K562 (cell line): ENCODE data around the gene PRKCQ. TPM values are rescaled to one million over a fixed set of nuclear protein-coding genes. Genes with fewer than 3 reads are reported as not detected.
A peak's percentile ranks its signal among the peaks of the same experiment; 100 is the strongest.

Experiments used
- CBFA2T2 ChIP-seq: fragments of 450-650 bp; conservative IDR thresholded peaks from 2 replicates; pipeline ENCODE4 v1.6.1; 2017; ENCODE audit warnings: mild to moderate bottlenecking
- DLX4 ChIP-seq: fragments of 250-450 bp; sonication (Bioruptor Pico); IDR thresholded peaks from 2 replicates; pipeline ENCODE4 v1.6.1; 2021; ENCODE audit warnings: mild to moderate bottlenecking
- EP300 ChIP-seq: IDR thresholded peaks from 2 replicates; pipeline ENCODE4 v1.6.1; 2012; ENCODE audit warnings: low read length, improper control_type of control experiment
- MEF2D ChIP-seq: conservative IDR thresholded peaks from 2 replicates; pipeline ENCODE4 v1.6.1; 2016; ENCODE audit warnings: low read depth, missing genetic modification characterization, missing compliant biosample characterization
- MGA ChIP-seq: fragments of 450-650 bp; IDR thresholded peaks from 2 replicates; pipeline ENCODE4 v1.6.1; 2016; ENCODE audit warnings: mild to moderate bottlenecking, moderate library complexity
- MTA1 ChIP-seq: fragments of 450-650 bp; IDR thresholded peaks from 2 replicates; pipeline ENCODE4 v1.6.1; 2017; ENCODE audit warnings: borderline replicate concordance
- TCF7L2 ChIP-seq: fragments of 150-350 bp; IDR thresholded peaks from 2 replicates; pipeline ENCODE4 v1.6.1; 2016; ENCODE audit warnings: low read depth, mild to moderate bottlenecking, low read length, moderate library complexity
- ZNF239 ChIP-seq: fragments of 250-450 bp; sonication (Bioruptor Pico); IDR thresholded peaks from 2 replicates; pipeline ENCODE4 v1.4.0; 2020; ENCODE audit warnings: mild to moderate bottlenecking
- ZNF431 ChIP-seq: sonication (generic); formaldehyde crosslinking; IDR thresholded peaks from 2 replicates; pipeline ENCODE4 v1.8.0; 2022; ENCODE audit warnings: mild to moderate bottlenecking, missing genetic modification reagents
- polyA plus RNA-seq, 8 experiments: library from polyadenylated mRNA; depleted of rRNA in 4 of 8; stranded (reverse) in 5 of 8; unstranded in 3 of 8; fragments of >200 nt; fragmentation: Nextera tagmentation in 2 of 8; fragmentation: Illumina TruSeq in 1 of 8; extraction: Ambion mirVana in 2 of 8; extraction: Trizol in 1 of 8; gene quantifications; 2 replicates each; pipeline versions ENCODE4 v1.2.1 to v1.2.3, GENCODE V29; 2011 to 2014; ENCODE audit warnings: inconsistent platforms in 1 of 8, missing spikeins in 1 of 8
- total RNA-seq, 7 experiments: library from RNA; depleted of rRNA in 6 of 7; stranded (reverse); fragments of >200 nt in 6 of 7; fragmentation: Illumina TruSeq in 2 of 7; extraction: Trizol in 2 of 7; gene quantifications; 2 replicates each; pipeline versions ENCODE4 v1.2.1 to v1.2.3, GENCODE V29; 2011 to 2021; ENCODE audit warnings: low replicate concordance in 1 of 7
- TF ChIP-seq, protein P1 (sequence below): fragments of 250-450 bp; sonication (Bioruptor Pico); IDR thresholded peaks from 2 replicates; pipeline ENCODE4 v1.4.0; 2020; ENCODE audit warnings: mild to moderate bottlenecking, moderate library complexity
- TF ChIP-seq, protein P2 (sequence below): fragments of 450-650 bp; formaldehyde crosslinking; IDR thresholded peaks from 2 replicates; pipeline ENCODE4 v1.4.0; 2020; ENCODE audit warnings: mild to moderate bottlenecking, moderate library complexity

Gene PRKCQ
- total and polyA plus RNA-seq, 9 of the 15 experiments (the other 6 are each of a cell fraction or from before 2014, with no cell fraction given): 4.4 to 23.3 (median 14.6) TPM

DNA sequence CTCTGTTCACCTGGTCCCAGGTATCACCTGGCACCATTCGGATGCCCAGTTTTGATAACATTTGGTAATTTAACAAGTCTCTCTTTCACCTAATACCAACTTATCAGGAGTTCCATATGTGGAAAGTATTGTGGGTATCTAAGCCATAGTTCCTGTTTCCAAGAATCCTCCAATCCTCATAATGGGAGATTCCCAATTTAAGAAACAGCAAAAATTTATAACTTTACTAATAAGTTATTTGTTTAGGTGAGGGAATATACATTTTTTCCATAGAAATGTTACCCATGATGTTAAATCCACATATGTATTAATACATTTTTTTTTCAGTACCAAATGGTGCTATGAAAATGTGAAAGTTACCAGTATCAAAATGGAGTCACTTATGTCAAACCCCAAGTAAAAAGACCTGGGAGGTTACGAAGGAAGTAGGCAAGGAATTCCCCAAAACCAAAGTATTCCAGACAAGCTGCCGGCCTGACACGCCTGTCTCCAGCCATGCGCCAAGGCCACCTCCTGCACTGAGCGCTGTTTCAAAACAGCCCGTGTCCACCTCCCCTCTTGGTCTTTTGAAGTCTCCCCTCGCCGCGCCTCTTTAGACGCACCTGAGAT lies 44.8 kb downstream of the PRKCQ start (continued):
- TF ChIP-seq MGA: no peak
- no peak for TF ChIP-seq ZNF431 (CRISPR knock-in tag)
- no peak for TF ChIP-seq TCF7L2
- 0 out of 2 replicates have a peak, but pooled peaks have one; percentile 34 for TF ChIP-seq MEF2D (tag)
- TF ChIP-seq, protein P1, sequence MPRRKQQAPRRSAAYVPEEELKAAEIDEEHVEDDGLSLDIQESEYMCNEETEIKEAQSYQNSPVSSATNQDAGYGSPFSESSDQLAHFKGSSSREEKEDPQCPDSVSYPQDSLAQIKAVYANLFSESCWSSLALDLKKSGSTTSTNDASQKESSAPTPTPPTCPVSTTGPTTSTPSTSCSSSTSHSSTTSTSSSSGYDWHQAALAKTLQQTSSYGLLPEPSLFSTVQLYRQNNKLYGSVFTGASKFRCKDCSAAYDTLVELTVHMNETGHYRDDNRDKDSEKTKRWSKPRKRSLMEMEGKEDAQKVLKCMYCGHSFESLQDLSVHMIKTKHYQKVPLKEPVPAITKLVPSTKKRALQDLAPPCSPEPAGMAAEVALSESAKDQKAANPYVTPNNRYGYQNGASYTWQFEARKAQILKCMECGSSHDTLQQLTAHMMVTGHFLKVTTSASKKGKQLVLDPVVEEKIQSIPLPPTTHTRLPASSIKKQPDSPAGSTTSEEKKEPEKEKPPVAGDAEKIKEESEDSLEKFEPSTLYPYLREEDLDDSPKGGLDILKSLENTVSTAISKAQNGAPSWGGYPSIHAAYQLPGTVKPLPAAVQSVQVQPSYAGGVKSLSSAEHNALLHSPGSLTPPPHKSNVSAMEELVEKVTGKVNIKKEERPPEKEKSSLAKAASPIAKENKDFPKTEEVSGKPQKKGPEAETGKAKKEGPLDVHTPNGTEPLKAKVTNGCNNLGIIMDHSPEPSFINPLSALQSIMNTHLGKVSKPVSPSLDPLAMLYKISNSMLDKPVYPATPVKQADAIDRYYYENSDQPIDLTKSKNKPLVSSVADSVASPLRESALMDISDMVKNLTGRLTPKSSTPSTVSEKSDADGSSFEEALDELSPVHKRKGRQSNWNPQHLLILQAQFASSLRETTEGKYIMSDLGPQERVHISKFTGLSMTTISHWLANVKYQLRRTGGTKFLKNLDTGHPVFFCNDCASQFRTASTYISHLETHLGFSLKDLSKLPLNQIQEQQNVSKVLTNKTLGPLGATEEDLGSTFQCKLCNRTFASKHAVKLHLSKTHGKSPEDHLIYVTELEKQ (CRISPR knock-in tag): peak; percentile 56; the same call in 1 of the 2 replicates
- 0 out of 2 replicates have a peak, but pooled peaks have one; percentile 25 for TF ChIP-seq ZNF239 (CRISPR knock-in tag)
- TF ChIP-seq, protein P2, sequence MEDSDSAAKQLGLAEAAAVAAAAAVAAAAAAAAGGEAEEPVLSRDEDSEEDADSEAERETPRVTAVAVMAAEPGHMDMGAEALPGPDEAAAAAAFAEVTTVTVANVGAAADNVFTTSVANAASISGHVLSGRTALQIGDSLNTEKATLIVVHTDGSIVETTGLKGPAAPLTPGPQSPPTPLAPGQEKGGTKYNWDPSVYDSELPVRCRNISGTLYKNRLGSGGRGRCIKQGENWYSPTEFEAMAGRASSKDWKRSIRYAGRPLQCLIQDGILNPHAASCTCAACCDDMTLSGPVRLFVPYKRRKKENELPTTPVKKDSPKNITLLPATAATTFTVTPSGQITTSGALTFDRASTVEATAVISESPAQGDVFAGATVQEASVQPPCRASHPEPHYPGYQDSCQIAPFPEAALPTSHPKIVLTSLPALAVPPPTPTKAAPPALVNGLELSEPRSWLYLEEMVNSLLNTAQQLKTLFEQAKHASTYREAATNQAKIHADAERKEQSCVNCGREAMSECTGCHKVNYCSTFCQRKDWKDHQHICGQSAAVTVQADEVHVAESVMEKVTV (CRISPR knock-in tag): no peak
- no peak for TF ChIP-seq CBFA2T2
- no peak for TF ChIP-seq DLX4 (CRISPR knock-in tag)
- TF ChIP-seq MTA1: no peak
- no peak for TF ChIP-seq EP300
